GM18508 (cell line): ENCODE measurements around the gene MKRN2.
"Not testable (repeated sequence)": the region's sequence is repeated elsewhere in the genome, so short reads cannot be mapped to it uniquely, and the experiment has no call there.

ENCODE experiments used
- ATAC-seq: cut with Tn5 transposase; IDR thresholded peaks from one replicate; pipeline ENCODE4 v1.9.1; 2021; ENCODE audit warnings: moderate number of reproducible peaks; ENCODE audit not compliant: insufficient read depth, unreplicated experiment

The MKRN2 gene

GRCh38 chr3:12624056-12624455, 67.2 kb downstream of the MKRN2 start:
- no peak for ATAC-seq

GRCh38 chr3:12624964-12625363, 68.1 kb downstream of the MKRN2 start:
- ATAC-seq = not testable (repeated sequence)

GRCh38 chr3:12627370-12627769, 70.5 kb downstream of the MKRN2 start:
- ATAC-seq = no peak

GRCh38 chr3:12628813-12629212, 71.9 kb downstream of the MKRN2 start:
- no peak for ATAC-seq

GRCh38 chr3:12629560-12629959, 72.7 kb downstream of the MKRN2 start:
- ATAC-seq = no peak

DNA sequence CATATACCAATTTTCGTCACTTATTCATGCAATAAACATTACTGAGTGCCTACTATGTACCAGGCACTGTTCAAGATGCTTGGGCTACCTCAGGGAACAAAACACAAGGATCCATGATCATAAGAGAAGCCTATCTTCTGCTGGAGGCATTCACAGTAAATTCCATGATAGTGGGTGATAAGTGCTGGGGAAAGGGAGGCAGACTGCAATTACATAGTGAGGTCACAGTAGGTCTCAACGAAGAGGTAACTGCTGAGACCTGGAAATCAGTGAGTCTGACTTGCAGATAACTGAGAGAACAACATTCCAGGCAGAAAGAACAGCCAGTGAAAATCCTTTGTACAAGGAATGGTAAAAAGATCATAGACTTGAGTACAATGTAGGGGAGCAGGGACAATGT, 73.4 kb downstream of the MKRN2 start:
- no peak for ATAC-seq

- not testable (repeated sequence) for ATAC-seq
These were observed 74.0 kb downstream of the MKRN2 start for GRCh38 chr3:12630843-12631242.

DNA sequence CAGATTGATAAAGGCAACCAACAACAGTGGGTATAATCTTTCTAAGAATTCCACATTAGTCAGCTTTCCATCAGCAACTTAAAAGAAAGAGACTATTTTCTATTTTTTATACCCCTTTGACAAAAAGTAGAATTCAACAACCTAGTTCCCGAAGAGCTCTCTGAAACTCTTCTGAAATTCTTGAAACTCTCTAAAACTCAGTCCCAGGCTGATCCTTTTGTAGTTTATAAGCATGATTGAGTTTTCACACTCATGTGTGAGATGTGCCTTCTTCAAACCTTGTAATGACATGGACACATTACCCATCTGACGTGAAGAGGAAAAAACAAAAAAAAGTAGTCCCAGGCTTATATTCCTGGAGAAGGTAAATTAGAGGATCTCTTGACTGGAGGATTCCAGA, 75.6 kb downstream of the MKRN2 start:
- no peak for ATAC-seq

- ATAC-seq = no peak
These were observed 76.2 kb downstream of the MKRN2 start for GRCh38 chr3:12633108-12633507.
